Occipital lobe (tissue), 2 donors: ENCODE data around the gene EPHB1. TPM values are rescaled to one million over a fixed set of nuclear protein-coding genes. Genes with fewer than 3 reads are reported as not detected.

ENCODE experiments used
- DNase-seq: peaks from one replicate; lab custom pipeline; 2025; lab: John Stamatoyannopoulos, UW
- total RNA-seq: library from RNA; depleted of rRNA; stranded (reverse); fragments of >200 nt; gene quantifications from one replicate; pipeline ENCODE4 v1.2.3, GENCODE V29; 2014

EPHB1 gene
- total RNA-seq, 1 donor from 2014 or later, result 20.1 TPM

GRCh38 chr3:135155791-135156190 is 360.7 kb downstream of the EPHB1 start:
- no peak for DNase-seq

DNA sequence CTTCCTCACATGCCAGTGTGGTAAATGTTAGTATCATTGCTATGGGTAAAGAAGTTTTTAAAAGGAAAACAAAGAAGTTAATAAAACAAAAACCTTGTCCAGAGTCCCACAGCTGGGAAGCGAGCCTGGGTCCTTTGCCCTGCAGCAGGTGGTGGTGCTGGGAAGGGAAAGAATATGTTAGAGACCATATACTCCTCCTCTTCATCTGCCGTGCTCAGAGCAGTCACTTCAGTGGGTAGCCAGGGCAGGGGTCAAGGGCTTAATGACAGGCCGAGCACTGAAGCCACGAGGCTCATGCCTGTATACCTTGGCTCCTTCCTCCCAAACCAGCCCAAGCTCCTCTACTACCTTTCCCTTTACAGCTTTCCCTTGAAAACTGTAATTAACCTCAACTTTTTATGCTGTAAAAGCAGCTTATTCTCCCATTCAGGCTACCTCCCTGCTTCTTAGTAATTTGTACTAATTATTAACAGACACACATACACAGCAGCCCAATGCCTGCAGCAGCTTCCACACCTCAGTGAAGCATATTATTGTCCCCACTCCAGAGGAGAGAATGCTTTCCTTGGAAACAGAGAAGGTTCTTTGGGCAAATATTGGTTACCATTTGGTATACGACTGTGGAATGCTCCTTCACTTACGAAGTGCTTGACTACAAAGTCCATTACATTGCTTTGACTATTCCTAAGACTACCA is 362.1 kb downstream of the EPHB1 start:
- DNase-seq, result no peak

DNA sequence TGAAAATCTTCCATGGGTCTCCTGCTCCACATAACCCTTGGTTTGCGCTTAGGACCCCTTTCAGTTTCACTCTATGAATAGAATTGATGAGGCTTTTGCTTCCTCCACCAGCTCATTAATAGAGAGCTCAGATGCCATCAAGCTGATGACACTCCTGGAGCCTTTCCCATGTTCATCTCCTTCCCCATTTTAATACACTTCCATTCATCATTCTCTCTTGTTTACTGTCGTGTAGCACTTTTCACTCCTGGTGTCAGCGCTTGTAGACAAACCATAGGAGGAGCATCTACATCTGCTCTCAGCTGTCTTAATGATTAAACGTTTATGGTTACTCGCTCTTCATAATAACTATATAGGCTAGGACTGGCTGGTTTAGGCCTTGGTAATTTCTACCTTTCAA is 363.5 kb downstream of the EPHB1 start:
- no peak for DNase-seq

DNA sequence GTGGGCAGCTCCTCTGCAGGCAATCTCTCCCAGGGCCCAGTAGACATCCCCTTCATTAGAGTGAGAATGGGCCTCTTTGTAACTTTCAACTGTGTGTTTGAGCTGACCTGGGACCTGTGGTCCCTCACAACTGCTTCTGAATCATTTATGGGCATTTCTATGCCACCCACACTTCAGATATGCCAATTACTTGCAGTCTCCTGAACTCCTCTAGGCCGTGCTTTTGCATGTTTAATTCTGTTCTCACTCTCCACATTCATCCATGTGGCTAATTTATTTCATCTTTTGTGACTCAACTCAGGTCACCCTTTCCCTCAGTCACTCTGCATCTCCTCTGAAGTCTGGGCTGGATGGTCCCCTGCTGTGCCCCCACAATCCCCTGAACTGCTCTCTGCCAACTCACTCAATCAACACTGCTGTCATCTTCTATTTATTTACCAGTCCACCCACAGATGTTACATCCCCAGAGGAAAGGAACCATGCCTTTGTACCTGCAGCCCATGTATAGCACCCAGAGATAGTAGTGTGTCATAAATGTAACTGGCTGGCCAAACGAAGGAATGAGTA is 364.7 kb downstream of the EPHB1 start:
- no peak for DNase-seq

- DNase-seq, result no peak
Observed at GRCh38 chr3:135161425-135161824, 366.4 kb downstream of the EPHB1 start.

DNA sequence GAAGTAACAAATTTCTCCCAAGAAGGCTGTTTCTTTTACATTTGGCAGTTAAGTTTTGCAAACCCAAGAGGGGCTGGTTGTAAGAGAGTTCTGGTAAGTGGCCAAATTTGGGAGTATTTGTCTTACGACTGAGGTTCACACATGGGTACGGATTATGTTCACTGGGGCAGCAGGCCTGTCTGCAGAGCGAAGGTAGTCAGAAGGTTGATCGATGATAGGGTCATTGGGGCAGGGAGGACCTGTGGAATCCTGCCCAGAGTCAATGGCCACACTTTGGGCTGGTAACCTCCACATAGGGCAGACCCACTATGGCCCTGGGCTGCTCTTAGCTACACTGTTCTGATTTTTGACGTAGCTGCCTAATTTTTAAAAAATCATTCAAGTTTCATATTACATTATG is 368.6 kb downstream of the EPHB1 start:
- DNase-seq, result no peak

DNA sequence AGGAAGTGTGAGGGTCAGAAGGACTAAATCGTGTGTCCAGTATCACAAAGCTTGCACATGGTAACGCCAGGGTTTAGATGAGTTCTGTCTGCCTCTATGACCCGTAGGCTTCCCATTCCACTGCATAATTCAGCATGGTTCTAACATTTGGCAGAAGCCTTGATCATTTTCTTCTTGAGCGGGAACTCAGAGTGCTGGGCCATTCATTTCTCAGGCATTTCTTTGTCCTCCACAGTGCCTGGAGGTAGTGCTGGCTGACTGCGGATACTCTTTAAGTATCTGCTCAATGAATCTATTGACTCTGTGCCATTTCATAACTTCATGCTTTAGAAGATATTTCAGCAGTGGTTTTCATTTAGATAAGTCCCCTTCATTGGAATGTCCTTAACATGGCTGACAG is 370.2 kb downstream of the EPHB1 start:
- DNase-seq, result no peak

- DNase-seq, result no peak
Observed at GRCh38 chr3:135166266-135166825, 371.3 kb downstream of the EPHB1 start.

- no peak for DNase-seq
Observed at GRCh38 chr3:135168822-135169221, 373.8 kb downstream of the EPHB1 start.

DNA sequence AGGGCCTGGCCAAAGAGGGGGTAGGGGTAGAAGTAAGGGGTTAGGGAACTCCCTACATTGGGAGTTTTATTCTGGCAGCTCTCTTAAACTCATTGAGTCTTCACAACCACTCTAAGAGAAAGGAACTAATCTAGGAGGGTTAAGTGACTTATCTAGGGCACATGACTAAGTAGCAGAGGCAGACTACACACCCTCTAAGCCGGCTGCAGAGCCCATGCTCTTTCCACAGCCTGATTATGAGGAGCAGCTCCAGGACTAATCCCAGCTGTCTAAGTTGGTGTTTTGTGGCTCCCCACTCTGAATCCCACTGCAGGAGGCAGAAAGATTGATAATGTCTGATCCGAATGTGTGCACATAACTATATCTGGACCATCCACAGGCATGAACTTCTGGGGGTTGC is 374.6 kb downstream of the EPHB1 start:
- no peak for DNase-seq

- no peak for DNase-seq
Observed at GRCh38 chr3:135170732-135171131, 375.7 kb downstream of the EPHB1 start.

DNA sequence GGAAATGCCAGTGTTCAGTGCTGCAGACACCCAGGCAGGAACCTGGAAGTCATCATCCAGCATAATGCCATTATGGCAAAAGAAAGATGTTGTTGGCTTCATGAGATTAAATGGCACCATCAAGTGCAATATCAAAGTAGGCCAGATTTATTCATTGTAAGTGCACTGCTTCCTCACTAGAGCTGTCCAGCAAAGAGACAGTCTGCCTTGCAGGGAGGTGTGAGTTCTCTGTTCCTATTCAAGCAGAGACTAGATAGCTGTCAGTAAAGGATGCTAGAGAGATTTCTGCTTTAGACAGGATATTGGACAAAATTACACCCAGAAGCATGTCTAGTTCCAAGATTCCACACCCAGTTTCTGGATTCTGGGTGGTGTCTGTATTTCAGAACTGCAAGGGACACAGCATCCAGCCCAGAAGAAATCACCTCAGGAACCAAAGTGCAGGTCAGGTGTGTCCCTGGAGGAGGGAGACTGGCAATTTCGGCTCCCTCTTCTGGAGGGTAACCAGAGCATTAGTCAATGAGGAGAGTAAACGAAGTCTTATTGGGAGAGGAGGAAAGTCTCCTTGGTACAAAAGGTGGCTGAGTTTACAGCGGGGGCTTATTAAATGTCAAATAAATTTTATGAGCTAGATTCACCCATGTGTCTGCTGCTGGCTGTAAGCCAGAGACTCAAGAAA is 377.3 kb downstream of the EPHB1 start:
- no peak for DNase-seq

DNA sequence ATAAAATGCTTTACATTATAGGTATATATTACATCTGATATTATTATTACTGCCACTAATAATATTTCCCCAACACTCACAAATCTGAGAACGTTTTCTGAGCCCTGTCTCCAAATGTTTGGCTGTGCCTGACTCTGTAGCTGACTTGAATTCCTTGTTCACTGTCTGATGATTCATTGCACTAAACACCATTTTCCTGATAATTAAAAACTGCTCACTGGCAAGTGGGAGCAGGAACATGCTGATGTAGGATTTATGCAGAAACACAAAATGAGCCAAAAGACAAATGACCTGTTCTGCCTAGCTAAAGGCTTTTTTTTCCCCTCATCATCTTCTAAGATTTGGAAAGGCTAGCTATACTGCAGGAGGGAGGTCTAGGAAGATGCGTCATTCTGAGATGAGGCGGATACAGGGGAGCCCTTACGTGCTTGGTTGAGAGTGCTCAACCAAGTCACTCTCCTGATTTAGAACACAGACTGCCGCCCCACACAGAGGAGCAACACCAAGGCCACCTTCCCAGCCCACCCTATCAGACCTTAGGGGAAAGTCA is 380.7 kb downstream of the EPHB1 start:
- DNase-seq, result no peak

- DNase-seq, result no peak
Observed at GRCh38 chr3:135176881-135177280, 381.8 kb downstream of the EPHB1 start.

- no peak for DNase-seq
Observed at GRCh38 chr3:135178566-135178965, 383.5 kb downstream of the EPHB1 start.

GRCh38 chr3:135181408-135181807 is 386.3 kb downstream of the EPHB1 start:
- DNase-seq, result no peak

DNA sequence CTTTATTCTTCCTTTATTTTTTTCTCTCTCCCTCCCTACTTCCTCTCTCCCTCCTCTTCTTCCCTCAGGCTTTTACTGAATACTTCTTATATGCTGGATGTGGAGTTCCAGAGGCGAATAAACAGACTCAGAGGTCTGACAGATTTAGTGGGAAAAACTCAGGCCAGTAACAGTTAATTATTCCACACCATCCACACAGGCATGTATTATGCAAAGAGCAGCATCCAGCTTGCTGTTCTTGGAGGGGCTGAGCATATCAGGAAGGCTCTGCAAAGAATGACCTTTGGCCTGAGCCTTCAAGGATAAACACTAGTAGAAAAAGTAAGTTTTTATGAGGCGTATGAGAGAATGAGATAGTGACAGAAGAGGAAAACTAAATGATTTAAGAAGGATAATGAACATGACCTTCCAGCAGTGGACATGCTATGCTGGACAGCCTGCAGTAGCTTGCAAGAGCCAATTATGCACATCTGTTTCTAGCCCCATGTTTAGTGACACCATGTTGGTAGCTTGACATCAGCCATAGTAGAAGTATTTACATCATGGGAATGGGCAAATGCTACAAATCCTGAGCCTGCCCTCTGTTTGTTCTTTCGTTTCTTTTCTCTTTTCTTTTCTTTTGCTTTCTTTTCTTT is 387.4 kb downstream of the EPHB1 start:
- no peak for DNase-seq

DNA sequence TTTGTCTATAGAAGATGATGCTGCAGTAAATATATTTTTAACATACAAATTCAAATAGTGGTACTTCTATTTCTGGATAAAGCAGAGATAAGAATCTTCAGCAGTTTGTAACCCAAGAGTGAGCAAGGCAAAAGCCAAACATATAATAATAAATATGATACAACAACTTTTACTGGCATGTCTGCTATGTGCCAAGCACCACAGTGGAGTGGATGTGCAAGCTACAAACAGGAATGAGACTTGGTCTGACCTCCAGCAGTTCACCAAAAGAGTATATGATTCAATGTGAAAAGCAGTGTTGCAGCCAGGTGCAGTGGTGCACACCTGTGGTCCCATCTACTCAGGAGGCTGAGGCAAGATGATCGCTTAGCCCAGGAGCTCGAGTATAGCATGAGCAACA is 395.6 kb downstream of the EPHB1 start:
- DNase-seq, result no peak

DNA sequence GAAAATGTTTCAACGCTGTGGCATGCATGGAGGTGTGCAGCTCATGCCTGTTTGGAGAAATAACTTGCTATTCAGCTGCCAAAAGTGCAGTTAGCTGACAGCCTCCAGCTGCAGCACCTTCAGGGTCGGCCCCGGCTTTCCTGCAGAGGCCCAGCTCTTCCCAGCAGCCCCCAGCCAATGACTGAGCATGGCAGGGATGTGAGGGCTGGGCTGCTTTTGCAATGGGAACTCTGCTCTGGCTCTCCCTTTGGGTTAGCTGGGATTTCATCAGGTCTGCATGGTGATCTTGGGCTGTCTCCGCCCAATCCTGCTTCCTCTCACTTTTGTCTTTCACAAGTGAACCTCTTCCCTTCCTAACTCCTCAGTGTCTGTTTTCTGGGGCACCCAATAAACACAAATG is 396.6 kb downstream of the EPHB1 start:
- no peak for DNase-seq

- no peak for DNase-seq
Observed at GRCh38 chr3:135192929-135193328, 397.9 kb downstream of the EPHB1 start.

DNA sequence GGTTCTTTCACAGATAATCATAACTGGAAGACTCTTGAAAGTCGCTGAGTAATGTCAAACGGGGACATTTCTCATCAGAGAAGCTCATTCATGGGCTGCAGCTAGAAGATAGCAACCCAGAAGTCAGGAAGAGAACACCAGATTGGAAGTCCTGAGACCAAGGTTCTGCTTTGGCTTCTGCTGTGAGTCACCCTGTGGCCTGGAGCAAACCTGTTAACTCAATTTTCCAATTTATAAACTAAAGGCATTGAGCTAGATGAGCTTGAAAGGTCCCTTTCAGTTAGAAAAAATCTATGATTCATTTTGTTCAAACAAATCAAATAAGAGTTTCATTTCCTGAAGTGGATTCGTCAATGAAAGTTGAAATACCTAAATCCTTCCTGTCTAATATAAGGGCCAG is 402.2 kb downstream of the EPHB1 start:
- DNase-seq, result no peak

DNA sequence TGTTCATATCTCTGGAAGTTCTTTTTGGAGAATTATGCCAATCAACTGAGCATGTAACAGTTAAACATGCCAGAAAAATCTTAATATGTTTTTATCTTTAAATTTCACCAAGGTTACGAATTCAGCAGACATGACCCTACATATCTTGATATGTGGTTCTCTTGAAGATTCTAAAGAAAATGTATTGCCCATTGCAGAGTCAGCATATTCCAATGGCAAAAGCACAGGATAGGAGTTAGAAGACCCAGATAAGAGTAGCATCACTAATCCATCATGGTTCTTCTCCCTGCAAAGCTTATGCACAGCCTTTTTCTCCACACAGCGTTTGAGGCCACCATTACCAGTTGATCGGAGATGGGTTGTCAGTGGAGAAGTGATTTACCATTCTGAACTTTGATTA is 402.8 kb downstream of the EPHB1 start:
- no peak for DNase-seq
